HepG2 (cell line): ENCODE data around the gene NSD1. TPM values are rescaled to one million over a fixed set of nuclear protein-coding genes. Genes with fewer than 3 reads are reported as not detected.

Experiments
- AGO2 ChIP-seq: fragments of 200-400 bp; formaldehyde crosslinking; optimal IDR thresholded peaks from 2 replicates; pipeline ENCODE3; 2017; ENCODE audit warnings: mild to moderate bottlenecking, low read depth, low read length, moderate library complexity
- DNMT1 ChIP-seq: sonication (generic); formaldehyde crosslinking; IDR thresholded peaks from 2 replicates; pipeline ENCODE4 v1.5.1; 2020; ENCODE audit warnings: mild to moderate bottlenecking, missing genetic modification reagents
- HNRNPL ChIP-seq: fragments of 200-400 bp; formaldehyde crosslinking; IDR thresholded peaks from 2 replicates; pipeline ENCODE4 v1.6.1; 2017; ENCODE audit warnings: mild to moderate bottlenecking, low read depth, low read length
- NFE2 ChIP-seq: sonication (generic); formaldehyde crosslinking; IDR thresholded peaks from 2 replicates; pipeline ENCODE4 v1.4.0; 2020; ENCODE audit warnings: missing genetic modification reagents
- NRL ChIP-seq: sonication (generic); formaldehyde crosslinking; IDR thresholded peaks from 2 replicates; pipeline ENCODE4 v1.5.0; 2020; ENCODE audit warnings: missing genetic modification reagents, mild to moderate bottlenecking, moderate library complexity, borderline replicate concordance
- POLR2A ChIP-seq, 2 experiments: IDR thresholded peaks; 2 replicates each; pipeline ENCODE4 v1.6.1; 2011; ENCODE audit warnings: low read depth in 2 of 2, low read length in 2 of 2, mild to moderate bottlenecking in 1 of 2, moderate library complexity in 1 of 2; ENCODE audit not compliant: insufficient read depth in 1 of 2
- RBFOX2 ChIP-seq: fragments of 200-400 bp; formaldehyde crosslinking; IDR thresholded peaks from 2 replicates; pipeline ENCODE4 v1.6.1; 2017; ENCODE audit warnings: low read depth, mild to moderate bottlenecking, low read length
- TARDBP ChIP-seq: sonication (generic); formaldehyde crosslinking; IDR thresholded peaks from 2 replicates; pipeline ENCODE4 v1.8.0; 2022; ENCODE audit warnings: mild to moderate bottlenecking, missing genetic modification reagents
- THAP11 ChIP-seq: IDR thresholded peaks from 2 replicates; pipeline ENCODE4 v1.6.1; 2016; ENCODE audit warnings: missing biosample characterization, missing genetic modification reagents
- TRIM22 ChIP-seq: fragments of 450-650 bp; IDR thresholded peaks from 2 replicates; pipeline ENCODE4 v1.6.1; 2017
- XRCC5 ChIP-seq: fragments of 200-400 bp; formaldehyde crosslinking; optimal IDR thresholded peaks from 2 replicates; pipeline ENCODE3; 2017; ENCODE audit warnings: mild to moderate bottlenecking, low read length
- ZBTB38 ChIP-seq: sonication (generic); formaldehyde crosslinking; IDR thresholded peaks from 2 replicates; pipeline ENCODE4 v1.5.1; 2020; ENCODE audit warnings: mild to moderate bottlenecking, missing genetic modification reagents
- ZNF225 ChIP-seq: sonication (generic); formaldehyde crosslinking; IDR thresholded peaks from 2 replicates; pipeline ENCODE4 v1.4.0; 2020; ENCODE audit warnings: mild to moderate bottlenecking, missing genetic modification reagents
- ZNF605 ChIP-seq: sonication (generic); formaldehyde crosslinking; IDR thresholded peaks from 2 replicates; pipeline ENCODE4 v1.8.0; 2022; ENCODE audit warnings: mild to moderate bottlenecking, missing genetic modification reagents
- ZNF646 ChIP-seq: sonication (generic); formaldehyde crosslinking; IDR thresholded peaks from 2 replicates; pipeline ENCODE4 v1.9.0; 2021; ENCODE audit warnings: mild to moderate bottlenecking, missing genetic modification reagents
- polyA plus RNA-seq, 8 experiments: library from polyadenylated mRNA; depleted of rRNA in 3 of 8; stranded (reverse) in 7 of 8; unstranded in 1 of 8; fragments of >200 nt; fragmentation: Illumina TruSeq in 4 of 8; extraction: Trizol in 4 of 8; gene quantifications; 2 replicates each; pipeline versions ENCODE4 v1.2.1 to v1.2.3, GENCODE V29; 2011 to 2016; ENCODE audit warnings: low read depth in 4 of 8, missing spikeins in 1 of 8, mixed read lengths in 1 of 8; ENCODE audit not compliant: insufficient read depth in 1 of 8
- total RNA-seq, 5 experiments: library from RNA; depleted of rRNA; stranded (reverse); fragments of >200 nt; fragmentation: Illumina TruSeq; extraction: Trizol; gene quantifications; 2 replicates each; pipeline ENCODE4 v1.2.3, GENCODE V29; 2016; ENCODE audit warnings: low read depth in 1 of 5
- TF ChIP-seq, protein P1 (sequence below): IDR thresholded peaks from 2 replicates; pipeline ENCODE4 v1.6.1; 2016; ENCODE audit warnings: low read depth, missing genetic modification reagents, missing compliant biosample characterization

Gene NSD1
- total and polyA plus RNA-seq, 2 of the 13 experiments (the other 11 are each of a cell fraction or from before 2014, with no cell fraction given) = 0.01 to 0.09 TPM

- TF ChIP-seq ZNF646 (peak; percentile 79), NFE2 (CRISPR knock-in tag) (no peak), NRL (CRISPR knock-in tag) (0 out of 2 replicates have a peak, but pooled peaks have one; percentile 49), ZNF225 (CRISPR knock-in tag) (0 out of 2 replicates have a peak, but pooled peaks have one; percentile 8), XRCC5 (peak; percentile 4), THAP11 (CRISPR knock-in tag) (no peak), TRIM22 (no peak), POLR2A (IDR thresholded peaks at IDR 0.05; ENCODE audit: insufficient read depth in 1 of 2, low read depth in 2 of 2, low read length in 2 of 2) (peak in 1 of 2 experiments; percentile 71; a peak in 2 of 4 replicates), HNRNPL (0 out of 2 replicates have a peak, but pooled peaks have one; percentile 62), ZBTB38 (CRISPR knock-in tag) (0 out of 2 replicates have a peak, but pooled peaks have one; percentile 37), ZNF605 (CRISPR knock-in tag) (no peak), TARDBP (CRISPR knock-in tag) (peak; percentile 75), AGO2 (peak; percentile 95), DNMT1 (CRISPR knock-in tag) (0 out of 2 replicates have a peak, but pooled peaks have one; percentile 72), RBFOX2 (peak; percentile 82)
- TF ChIP-seq, protein P1, sequence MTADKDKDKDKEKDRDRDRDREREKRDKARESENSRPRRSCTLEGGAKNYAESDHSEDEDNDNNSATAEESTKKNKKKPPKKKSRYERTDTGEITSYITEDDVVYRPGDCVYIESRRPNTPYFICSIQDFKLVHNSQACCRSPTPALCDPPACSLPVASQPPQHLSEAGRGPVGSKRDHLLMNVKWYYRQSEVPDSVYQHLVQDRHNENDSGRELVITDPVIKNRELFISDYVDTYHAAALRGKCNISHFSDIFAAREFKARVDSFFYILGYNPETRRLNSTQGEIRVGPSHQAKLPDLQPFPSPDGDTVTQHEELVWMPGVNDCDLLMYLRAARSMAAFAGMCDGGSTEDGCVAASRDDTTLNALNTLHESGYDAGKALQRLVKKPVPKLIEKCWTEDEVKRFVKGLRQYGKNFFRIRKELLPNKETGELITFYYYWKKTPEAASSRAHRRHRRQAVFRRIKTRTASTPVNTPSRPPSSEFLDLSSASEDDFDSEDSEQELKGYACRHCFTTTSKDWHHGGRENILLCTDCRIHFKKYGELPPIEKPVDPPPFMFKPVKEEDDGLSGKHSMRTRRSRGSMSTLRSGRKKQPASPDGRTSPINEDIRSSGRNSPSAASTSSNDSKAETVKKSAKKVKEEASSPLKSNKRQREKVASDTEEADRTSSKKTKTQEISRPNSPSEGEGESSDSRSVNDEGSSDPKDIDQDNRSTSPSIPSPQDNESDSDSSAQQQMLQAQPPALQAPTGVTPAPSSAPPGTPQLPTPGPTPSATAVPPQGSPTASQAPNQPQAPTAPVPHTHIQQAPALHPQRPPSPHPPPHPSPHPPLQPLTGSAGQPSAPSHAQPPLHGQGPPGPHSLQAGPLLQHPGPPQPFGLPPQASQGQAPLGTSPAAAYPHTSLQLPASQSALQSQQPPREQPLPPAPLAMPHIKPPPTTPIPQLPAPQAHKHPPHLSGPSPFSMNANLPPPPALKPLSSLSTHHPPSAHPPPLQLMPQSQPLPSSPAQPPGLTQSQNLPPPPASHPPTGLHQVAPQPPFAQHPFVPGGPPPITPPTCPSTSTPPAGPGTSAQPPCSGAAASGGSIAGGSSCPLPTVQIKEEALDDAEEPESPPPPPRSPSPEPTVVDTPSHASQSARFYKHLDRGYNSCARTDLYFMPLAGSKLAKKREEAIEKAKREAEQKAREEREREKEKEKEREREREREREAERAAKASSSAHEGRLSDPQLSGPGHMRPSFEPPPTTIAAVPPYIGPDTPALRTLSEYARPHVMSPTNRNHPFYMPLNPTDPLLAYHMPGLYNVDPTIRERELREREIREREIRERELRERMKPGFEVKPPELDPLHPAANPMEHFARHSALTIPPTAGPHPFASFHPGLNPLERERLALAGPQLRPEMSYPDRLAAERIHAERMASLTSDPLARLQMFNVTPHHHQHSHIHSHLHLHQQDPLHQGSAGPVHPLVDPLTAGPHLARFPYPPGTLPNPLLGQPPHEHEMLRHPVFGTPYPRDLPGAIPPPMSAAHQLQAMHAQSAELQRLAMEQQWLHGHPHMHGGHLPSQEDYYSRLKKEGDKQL (CRISPR knock-in tag) = no peak
These were observed 43.5 kb upstream of the NSD1 start (continued) for GRCh38 chr5:177089825-177090641.
